Endothelial cell (in vitro differentiated cells): ENCODE results near the gene PKP2. TPM values are rescaled to one million over a fixed set of nuclear protein-coding genes. Genes with fewer than 3 reads are reported as not detected.

Source experiments
- DNase-seq: peaks from one replicate; pipeline ENCODE4 v3.0.0; 2021; ENCODE audit warnings: low spot score
- H3K27ac Mint-ChIP-seq: one replicate; pipeline ENCODE4 v1.8.0; 2021; ENCODE audit warnings: mixed read lengths, inconsistent platforms; ENCODE audit not compliant: unreplicated experiment
- H3K27me3 Mint-ChIP-seq: one replicate; pipeline ENCODE4 v1.8.0; 2021; ENCODE audit warnings: mild to moderate bottlenecking, moderate library complexity, mixed read lengths, inconsistent platforms; ENCODE audit not compliant: unreplicated experiment
- H3K36me3 Mint-ChIP-seq: one replicate; pipeline ENCODE4 v1.8.0; 2021; ENCODE audit warnings: mild to moderate bottlenecking, low read depth, mixed read lengths, inconsistent platforms; ENCODE audit not compliant: unreplicated experiment
- H3K4me1 Mint-ChIP-seq: one replicate; pipeline ENCODE4 v1.8.0; 2021; ENCODE audit warnings: mild to moderate bottlenecking, mixed read lengths, inconsistent platforms; ENCODE audit not compliant: unreplicated experiment
- H3K4me3 Mint-ChIP-seq: one replicate; pipeline ENCODE4 v1.8.0; 2021; ENCODE audit warnings: mild to moderate bottlenecking, mixed read lengths, inconsistent platforms; ENCODE audit not compliant: unreplicated experiment
- H3K9me3 Mint-ChIP-seq: one replicate; pipeline ENCODE4 v1.8.0; 2021; ENCODE audit warnings: mixed read lengths, inconsistent platforms; ENCODE audit not compliant: unreplicated experiment
- CTCF ChIP-seq: fragments of 200-600 bp; sonication (generic); IDR thresholded peaks from one replicate; pipeline ENCODE4 v1.5.0; 2021; ENCODE audit warnings: antibody characterized with exemption; ENCODE audit not compliant: unreplicated experiment
- long read RNA-seq: library from polyadenylated mRNA; unstranded; transcript quantifications from one replicate; pipeline ENCODE4 v2.0.0, GENCODE V29; 2020; ENCODE audit not compliant: unreplicated experiment
- total RNA-seq: library from RNA; stranded (reverse); fragmentation: NEBNext Ultra II Directional; extraction: Animal tissue kit (Norgen Biotek cat#: 25700); gene quantifications from one replicate; pipeline ENCODE4 v1.2.1, GENCODE V29; 2021; ENCODE audit not compliant: unreplicated experiment

Gene PKP2
- 9.0 TPM for total RNA-seq
- long read RNA-seq, full-length matches to known transcripts = 2 of 2 reads
- long read RNA-seq, partial matches to known transcripts = 0 of 2 reads
- long read RNA-seq, other reads (novel, unspliced or antisense) = 0 of 2 reads

GRCh38 chr12:32896432-32897280, at the start of gene PKP2:
Gene PKP2 (minus strand): TSS chr12:32896777. CDS start chr12:32896731, 46 bp downstream.
- Mint-ChIP-seq H3K36me3 (peaks cover 4% of the 10 kb centered on the region), H3K4me1 (peaks cover 35% of the 10 kb centered on the region), H3K4me3 (peak within 1 kb of the TSS; percentile 96), H3K9me3 (no peaks in the 10 kb centered on the region), H3K27me3 (peaks cover 7% of the 10 kb centered on the region), H3K27ac (peak within 1 kb of the TSS; percentile 71)
- DNase-seq = peak; percentile 71
- no peak for TF ChIP-seq CTCF

GRCh38 chr12:32944195-32944594, 47.6 kb upstream of the PKP2 start:
- TF ChIP-seq CTCF = no peak
- Mint-ChIP-seq H3K27me3 (peaks cover 2% of the 10 kb centered on the region), H3K27ac (no peak overlapping the region), H3K36me3 (no peaks in the 10 kb centered on the region), H3K4me3 (no peak overlapping the region), H3K9me3 (no peaks in the 10 kb centered on the region), H3K4me1 (no peaks in the 10 kb centered on the region)
- DNase-seq = no peak

GRCh38 chr12:32939801-32940200, 43.2 kb upstream of the PKP2 start:
- no peak for TF ChIP-seq CTCF
- no peaks in the 10 kb centered on the region for H3K36me3 Mint-ChIP-seq

GRCh38 chr12:32926963-32927362, 30.4 kb upstream of the PKP2 start:
- Mint-ChIP-seq H3K4me1 (no peaks in the 10 kb centered on the region), H3K27ac (no peak overlapping the region), H3K36me3 (no peaks in the 10 kb centered on the region), H3K4me3 (no peak overlapping the region), H3K27me3 (no peaks in the 10 kb centered on the region), H3K9me3 (peaks cover 5% of the 10 kb centered on the region)
- no peak for TF ChIP-seq CTCF
- no peak for DNase-seq

More at GRCh38 chr12:32939801-32940200, 43.2 kb upstream of the PKP2 start:
- DNase-seq = no peak
- Mint-ChIP-seq H3K27ac (no peak overlapping the region), H3K9me3 (no peaks in the 10 kb centered on the region), H3K4me1 (no peaks in the 10 kb centered on the region), H3K27me3 (no peaks in the 10 kb centered on the region), H3K4me3 (no peak overlapping the region)

- no peak for TF ChIP-seq CTCF
- no peak overlapping the region for H3K27ac Mint-ChIP-seq
- H3K36me3 Mint-ChIP-seq = no peaks in the 10 kb centered on the region
- DNase-seq = no peak
- H3K4me1 Mint-ChIP-seq = no peaks in the 10 kb centered on the region
- H3K27me3 Mint-ChIP-seq = no peaks in the 10 kb centered on the region
- peaks cover 2% of the 10 kb centered on the region for H3K9me3 Mint-ChIP-seq
- H3K4me3 Mint-ChIP-seq = no peak overlapping the region
These were observed 29.8 kb upstream of the PKP2 start for GRCh38 chr12:32926356-32926755.
